SU-DHL-6 (cell line): ENCODE measurements around the gene RBFA.

Experiments
- EZH2phosphoT487 ChIP-seq: fragments of 200-600 bp; sonication (generic), shearing (Covaris generic); conservative IDR thresholded peaks from 2 replicates; pipeline ENCODE4 v1.6.1; 2018; ENCODE audit warnings: mild to moderate bottlenecking, antibody characterized with exemption, low read length, moderate library complexity, mixed read lengths
- TF ChIP-seq, protein P1 (sequence below): fragments of 200-600 bp; sonication (generic); IDR thresholded peaks from one replicate; pipeline ENCODE4 v1.5.1; 2017; ENCODE audit warnings: antibody characterized with exemption, mild to moderate bottlenecking, low read length, moderate library complexity; ENCODE audit not compliant: insufficient read depth, poor library complexity, severe bottlenecking

GRCh38 chr18:80010551-80010906, 23.7 kb upstream of the RBFA start:
- TF ChIP-seq, protein P1, sequence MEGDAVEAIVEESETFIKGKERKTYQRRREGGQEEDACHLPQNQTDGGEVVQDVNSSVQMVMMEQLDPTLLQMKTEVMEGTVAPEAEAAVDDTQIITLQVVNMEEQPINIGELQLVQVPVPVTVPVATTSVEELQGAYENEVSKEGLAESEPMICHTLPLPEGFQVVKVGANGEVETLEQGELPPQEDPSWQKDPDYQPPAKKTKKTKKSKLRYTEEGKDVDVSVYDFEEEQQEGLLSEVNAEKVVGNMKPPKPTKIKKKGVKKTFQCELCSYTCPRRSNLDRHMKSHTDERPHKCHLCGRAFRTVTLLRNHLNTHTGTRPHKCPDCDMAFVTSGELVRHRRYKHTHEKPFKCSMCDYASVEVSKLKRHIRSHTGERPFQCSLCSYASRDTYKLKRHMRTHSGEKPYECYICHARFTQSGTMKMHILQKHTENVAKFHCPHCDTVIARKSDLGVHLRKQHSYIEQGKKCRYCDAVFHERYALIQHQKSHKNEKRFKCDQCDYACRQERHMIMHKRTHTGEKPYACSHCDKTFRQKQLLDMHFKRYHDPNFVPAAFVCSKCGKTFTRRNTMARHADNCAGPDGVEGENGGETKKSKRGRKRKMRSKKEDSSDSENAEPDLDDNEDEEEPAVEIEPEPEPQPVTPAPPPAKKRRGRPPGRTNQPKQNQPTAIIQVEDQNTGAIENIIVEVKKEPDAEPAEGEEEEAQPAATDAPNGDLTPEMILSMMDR, result no peak
- TF ChIP-seq EZH2phosphoT487, result no peak
